Aorta (tissue), 5 donors: ENCODE results near the gene MACROH2A2. TPM values are rescaled to one million over a fixed set of nuclear protein-coding genes. Genes with fewer than 3 reads are reported as not detected.
"Not testable (repeated sequence)": the region's sequence is repeated elsewhere in the genome, so short reads cannot be mapped to it uniquely, and the experiment has no call there.

Experiments
- ATAC-seq: fragments of 200-7000 bp; cut with Tn5 transposase; one replicate; pipeline ENCODE4 v1.9.1; 2022; ENCODE audit warnings: moderate library complexity; ENCODE audit not compliant: low FRiP score
- DNase-seq, 2 donors: peaks; one replicate each; pipeline ENCODE4 v3.0.0-alpha.2; 2020
- H3K27ac ChIP-seq, 2 donors: one replicate each; pipeline ENCODE4 v1.5.1; 2013; ENCODE audit warnings: low read length in 2 of 2, mild to moderate bottlenecking in 2 of 2, moderate library complexity in 2 of 2, control low read depth in 1 of 2, inconsistent platforms in 1 of 2, low read depth in 1 of 2
- H3K27me3 ChIP-seq, 2 donors: one replicate each; pipeline ENCODE4 v1.6.1; 2013; ENCODE audit warnings: control low read depth in 1 of 2, low read length in 1 of 2, mild to moderate bottlenecking in 1 of 2, moderate library complexity in 1 of 2; ENCODE audit not compliant: insufficient read depth in 2 of 2, control insufficient read depth in 1 of 2
- H3K36me3 ChIP-seq, 2 donors: one replicate each; pipeline ENCODE4 v1.6.1; 2013; ENCODE audit warnings: control low read depth in 1 of 2, low read length in 1 of 2, mild to moderate bottlenecking in 1 of 2; ENCODE audit not compliant: insufficient read depth in 2 of 2, control insufficient read depth in 1 of 2
- H3K4me1 ChIP-seq, 2 donors: one replicate each; pipeline ENCODE4 v1.6.1; 2013; ENCODE audit warnings: low read length in 2 of 2, control low read depth in 1 of 2, mild to moderate bottlenecking in 1 of 2, moderate library complexity in 1 of 2; ENCODE audit not compliant: insufficient read depth in 2 of 2, control insufficient read depth in 1 of 2
- H3K4me3 ChIP-seq, 2 donors: one replicate each; pipeline ENCODE4 v1.5.1; 2013; ENCODE audit warnings: low read length in 2 of 2, control low read depth in 1 of 2, mild to moderate bottlenecking in 1 of 2
- H3K9me3 ChIP-seq: one replicate; pipeline ENCODE4 v1.6.1; 2013; ENCODE audit warnings: mild to moderate bottlenecking, low read length; ENCODE audit not compliant: control insufficient read depth
- WGBS, 2 donors: extraction: QIAGEN DNeasy Blood & Tissue Kit; methylation state at CpG; one replicate each; pipeline ENCODE4 v1.1.7; 2013; 5-methylcytosine and 5-hydroxymethylcytosine counted together
- intact Hi-C, 2 donors: fragments of 100-400 bp; cut with DNase I; formaldehyde crosslinking; loops; one replicate each; pipeline versions ENCODE4 v1.14.2 to v1.15.0; 2022
- polyA plus RNA-seq, 2 donors: library from polyadenylated mRNA; stranded (reverse); fragments of 200-250 nt; gene quantifications; one replicate each; pipeline ENCODE4 v1.2.3, GENCODE V29; 2013
- total RNA-seq, 2 donors: library from RNA; stranded (reverse); fragmentation: NEBNext Ultra II Directional; extraction: Animal tissue kit (Norgen Biotek cat#: 25700); gene quantifications; one replicate each; pipeline ENCODE4 v1.2.1, GENCODE V29; 2021
- donor health status: healthy with polysubstance abuse.
- donor health status: Bipolar disorder and iron deficiency.
- donor health status: DM: no; HTN: no; CAD: no.
- donor health status: DM: no; HTN: no; CAD: no.
- donor health status: DM: yes; HTN: yes; CAD: no.

The MACROH2A2 gene
- total and polyA plus RNA-seq, 4 donors: 2.1 to 5.3 (median 4.1) TPM

DNA sequence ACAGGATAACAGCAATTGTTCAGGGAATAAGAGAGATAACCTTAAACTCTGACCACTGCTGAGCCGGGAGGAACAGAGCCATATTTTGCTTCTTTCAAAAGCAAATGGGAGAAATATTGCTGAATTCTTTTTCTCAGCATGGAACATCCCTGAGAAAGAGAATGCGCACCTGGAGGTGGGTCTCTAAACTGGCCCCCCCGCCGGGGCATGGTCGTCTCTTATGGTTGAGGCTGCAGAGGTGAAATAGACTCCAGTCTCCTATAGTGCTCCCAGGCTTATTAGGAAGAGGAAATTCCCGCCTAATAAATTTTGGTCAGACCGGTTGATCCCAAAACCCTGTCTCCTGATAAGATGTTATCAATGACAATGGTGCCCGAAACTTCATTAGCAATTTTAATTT is 10.9 kb upstream of the MACROH2A2 start:
- ATAC-seq, H3K4me1 ChIP-seq: not testable (repeated sequence)
- 48 to 59% methylated on average over 8 of the region's 8 CpGs for WGBS, 2 donors

DNA sequence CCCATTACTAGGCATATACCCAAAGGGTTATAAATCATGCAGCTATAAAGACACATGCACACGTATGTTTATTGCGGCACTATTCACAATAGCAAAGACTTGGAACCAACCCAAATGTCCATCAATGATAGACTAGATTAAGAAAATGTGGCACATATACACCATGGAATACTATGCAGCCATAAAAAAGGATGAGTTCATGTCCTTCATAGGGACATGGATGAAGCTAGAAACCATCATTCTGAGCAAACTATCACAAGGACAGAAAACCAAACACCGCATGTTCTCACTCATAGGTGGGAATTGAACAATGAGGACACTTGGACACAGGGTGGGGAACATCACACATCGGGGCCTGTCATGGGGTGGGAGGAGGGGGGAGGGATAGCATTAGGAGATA is 5.6 kb upstream of the MACROH2A2 start:
- intact Hi-C loops, H3K27me3 ChIP-seq, ATAC-seq, H3K4me3 ChIP-seq, H3K27ac ChIP-seq, H3K4me1 ChIP-seq, DNase-seq, H3K9me3 ChIP-seq, H3K36me3 ChIP-seq: not testable (repeated sequence)
- 95 to 96% methylated on average over 4 of the region's 4 CpGs for WGBS, 2 donors

More for the DNA sequence above, 10.9 kb upstream of the MACROH2A2 start:
- H3K4me3 ChIP-seq, H3K27me3 ChIP-seq, H3K36me3 ChIP-seq, intact Hi-C loops, H3K27ac ChIP-seq, DNase-seq, H3K9me3 ChIP-seq: not testable (repeated sequence)

DNA sequence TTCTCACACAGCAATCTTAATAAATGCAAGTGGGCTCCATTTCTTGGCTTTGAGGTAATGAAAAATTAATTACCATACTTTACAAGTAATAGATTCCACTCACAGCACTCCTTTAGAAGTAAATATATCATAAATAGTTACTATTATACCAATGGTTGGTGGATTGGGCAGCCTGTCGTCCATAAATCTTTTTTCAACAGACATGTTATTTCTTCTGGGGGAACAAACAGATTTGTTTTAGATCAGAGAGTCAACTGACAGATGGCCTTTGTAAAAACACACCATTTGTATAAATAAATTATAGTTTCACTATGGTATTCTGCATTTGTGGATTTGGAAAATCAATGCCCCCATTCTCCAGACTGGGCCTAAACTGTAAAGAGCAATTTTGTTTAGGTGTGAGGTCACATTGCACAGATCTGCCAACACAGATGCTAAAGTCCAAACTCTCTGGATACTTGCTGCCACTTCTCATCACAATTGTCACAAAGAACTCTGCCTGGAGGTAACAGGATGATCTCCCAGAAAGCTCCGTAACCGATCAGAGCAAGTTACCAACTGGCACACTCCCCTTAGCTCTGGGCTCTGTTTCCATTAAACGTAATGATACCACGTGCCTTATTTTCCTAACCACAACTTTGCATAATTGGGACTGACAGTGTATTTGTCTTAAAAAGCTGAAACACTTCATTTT is 4.5 kb upstream of the MACROH2A2 start:
- H3K27ac ChIP-seq: no peak overlapping the region
- no peaks in the 10 kb centered on the region for H3K9me3 ChIP-seq
- H3K36me3 ChIP-seq: no peaks in the 10 kb centered on the region
- ATAC-seq (no peak), DNase-seq (no peak)
- intact Hi-C loops: no loop called here
- H3K4me3 ChIP-seq: no peak overlapping the region
- WGBS, 2 donors: 88 to 92% methylated on average over 5 of the region's 5 CpGs
- no peaks in the 10 kb centered on the region for H3K27me3 ChIP-seq
- no peaks in the 10 kb centered on the region for H3K4me1 ChIP-seq

DNA sequence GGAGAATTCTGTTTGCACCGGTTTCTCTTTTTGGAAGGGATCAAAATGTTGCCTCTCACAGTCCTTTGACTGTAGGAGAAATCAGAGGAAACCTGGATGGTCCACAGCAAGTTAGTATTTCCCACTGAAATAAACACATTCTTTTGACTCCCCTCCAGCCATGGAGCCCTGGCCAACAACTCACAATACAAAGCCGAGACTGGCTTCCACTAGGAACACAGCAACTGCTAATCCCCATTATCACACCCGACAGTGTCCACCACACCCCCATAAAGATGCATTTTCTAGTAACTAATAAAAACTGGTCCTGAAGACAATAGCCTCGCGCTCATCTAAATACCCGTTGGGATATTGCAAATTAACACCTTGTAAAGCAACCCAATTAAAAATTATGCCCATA is 798 bp upstream of the MACROH2A2 start:
- intact Hi-C loops: no loop called here
- Histone ChIP-seq H3K4me1 (no peaks in the 10 kb centered on the region), H3K4me3 (no peak overlapping the region), H3K27me3 (no peaks in the 10 kb centered on the region), H3K9me3 (no peaks in the 10 kb centered on the region), H3K27ac (no peak overlapping the region), H3K36me3 (no peaks in the 10 kb centered on the region)
- DNase-seq (no peak), ATAC-seq (no peak)
- WGBS, 2 donors: 44 to 47% methylated on average over 6 of the region's 6 CpGs

DNA sequence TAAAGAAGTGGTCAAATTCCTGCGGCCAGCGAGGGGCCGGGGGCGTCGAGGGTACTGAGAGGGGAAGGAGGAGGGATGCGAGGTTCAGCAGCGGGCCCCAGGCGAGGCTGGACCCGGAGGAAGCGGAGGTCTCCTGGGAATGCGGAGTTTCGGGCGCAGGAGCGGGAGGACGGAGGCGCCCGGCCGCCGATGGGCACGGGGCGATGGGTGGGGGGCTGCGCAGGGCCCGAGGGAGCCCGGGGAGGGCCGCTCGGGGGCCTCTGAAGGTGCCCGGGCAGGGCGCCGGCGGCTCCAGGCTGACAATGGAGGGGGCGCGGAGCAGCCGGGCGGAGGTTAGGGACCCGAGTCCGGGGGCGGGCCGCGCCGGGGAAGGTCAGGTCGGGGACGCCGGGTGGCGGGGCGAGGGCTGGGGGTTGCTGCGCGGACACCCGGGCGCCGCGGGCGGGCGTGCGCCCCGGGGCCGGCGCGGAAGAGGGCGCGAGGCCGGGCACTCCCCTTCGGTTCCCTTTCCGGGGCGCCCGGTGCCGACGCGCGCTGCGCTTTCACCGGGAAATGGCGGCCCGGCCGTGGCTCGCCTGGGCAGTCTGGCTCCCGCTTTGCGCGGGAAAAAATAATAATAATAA is 683 bp downstream of the MACROH2A2 start:
- peak in 1 of 2 donors; percentile 80 for DNase-seq
- no peaks in the 10 kb centered on the region for H3K9me3 ChIP-seq
- no peaks in the 10 kb centered on the region for H3K27me3 ChIP-seq
- ATAC-seq: peak; percentile 21
- H3K4me3 ChIP-seq: peak overlapping the region; percentile 62 to 86
- intact Hi-C loops: no loop called here
- H3K36me3 ChIP-seq: no peaks in the 10 kb centered on the region
- no peaks in the 10 kb centered on the region for H3K4me1 ChIP-seq
- 0 to 1% methylated on average over 30 to 78 of the region's 78 CpGs for WGBS, 2 donors
- H3K27ac ChIP-seq: no peak overlapping the region

DNA sequence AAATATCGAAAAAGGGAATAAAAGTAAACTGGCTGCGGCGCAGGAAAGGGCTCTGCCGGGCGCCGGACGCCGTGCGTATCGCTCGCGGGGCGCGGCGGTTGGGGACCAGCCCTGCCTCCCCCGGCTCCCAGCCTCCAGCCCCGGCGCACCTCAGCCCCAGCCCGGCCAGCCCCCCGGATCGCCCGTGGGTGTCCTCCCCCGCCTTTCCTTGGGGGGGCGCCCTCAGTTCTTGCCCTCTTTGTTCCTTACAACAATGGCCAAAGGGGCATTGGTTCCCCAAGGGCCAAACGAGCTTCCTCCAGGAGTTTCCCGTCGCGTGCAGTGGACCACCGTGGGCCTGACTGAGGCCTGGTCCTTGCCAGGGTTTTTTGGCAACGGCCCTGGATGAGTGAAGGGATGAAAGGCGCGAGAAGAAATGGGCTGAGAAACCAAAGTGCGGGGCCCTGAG is 1.2 kb downstream of the MACROH2A2 start:
- 5% methylated on average over 32 to 33 of the region's 33 CpGs for WGBS, 2 donors
- H3K4me1 ChIP-seq: no peaks in the 10 kb centered on the region
- no peak overlapping the region for H3K27ac ChIP-seq
- DNase-seq (peak; percentile 50 to 79), ATAC-seq (peak; percentile 28)
- no peaks in the 10 kb centered on the region for H3K36me3 ChIP-seq
- no peaks in the 10 kb centered on the region for H3K27me3 ChIP-seq
- H3K4me3 ChIP-seq: peak overlapping the region; percentile 62 to 86
- H3K9me3 ChIP-seq: no peaks in the 10 kb centered on the region
- intact Hi-C loops: no loop called here

DNA sequence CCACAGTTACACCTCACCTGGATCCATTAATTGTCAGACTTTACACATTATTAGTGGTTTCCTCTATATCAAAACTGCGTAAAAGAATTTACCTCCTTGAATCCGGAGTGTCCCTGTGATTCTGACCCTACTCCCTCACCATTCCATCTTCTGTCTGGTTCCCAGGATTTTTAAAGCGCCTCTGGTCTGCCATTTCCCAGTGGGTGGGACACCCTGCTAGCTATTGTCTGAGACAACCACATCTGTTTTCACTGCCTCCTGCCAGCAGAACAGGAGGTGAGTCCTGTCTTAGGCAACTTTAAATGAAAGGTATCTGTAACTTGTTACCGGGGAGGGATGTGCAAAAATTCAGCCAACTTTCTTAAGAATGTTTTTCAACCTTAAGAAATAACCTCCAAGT is 2.3 kb downstream of the MACROH2A2 start:
- H3K27ac ChIP-seq: no peak overlapping the region
- DNase-seq (no peak), ATAC-seq (no peak)
- H3K36me3 ChIP-seq: no peaks in the 10 kb centered on the region
- H3K4me3 ChIP-seq: no peak overlapping the region
- H3K4me1 ChIP-seq: no peaks in the 10 kb centered on the region
- H3K27me3 ChIP-seq: no peaks in the 10 kb centered on the region
- intact Hi-C loops: no loop called here
- WGBS, 2 donors: 86 to 87% methylated on average over 4 of the region's 4 CpGs
- H3K9me3 ChIP-seq: no peaks in the 10 kb centered on the region

DNA sequence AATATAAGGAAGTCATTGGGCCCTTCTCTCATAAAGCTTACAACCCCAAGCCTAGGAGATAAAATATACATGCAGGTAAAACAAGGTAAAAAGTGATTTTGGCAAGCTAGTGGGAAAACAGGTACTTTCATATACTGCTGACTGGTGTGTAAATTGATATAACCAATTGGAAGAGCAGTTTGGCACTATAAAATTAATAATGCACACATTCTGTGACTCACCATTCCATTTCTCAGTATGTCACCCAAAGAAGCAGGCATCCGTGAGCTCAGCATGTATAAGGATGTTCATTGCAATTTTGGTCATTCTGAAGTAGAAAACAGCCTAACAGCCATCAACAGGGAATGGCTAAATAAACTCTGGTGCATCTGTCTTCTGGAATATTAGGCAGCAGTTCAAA is 2.9 kb downstream of the MACROH2A2 start:
- Histone ChIP-seq H3K36me3 (no peaks in the 10 kb centered on the region), H3K4me1 (no peaks in the 10 kb centered on the region), H3K4me3 (no peak overlapping the region), H3K27me3 (no peaks in the 10 kb centered on the region), H3K27ac (no peak overlapping the region), H3K9me3 (no peaks in the 10 kb centered on the region)
- DNase-seq: no peak
- ATAC-seq: no peak
- WGBS, 2 donors: 88 to 94% methylated on average over 1 of the region's 1 CpG
- intact Hi-C loops: no loop called here

DNA sequence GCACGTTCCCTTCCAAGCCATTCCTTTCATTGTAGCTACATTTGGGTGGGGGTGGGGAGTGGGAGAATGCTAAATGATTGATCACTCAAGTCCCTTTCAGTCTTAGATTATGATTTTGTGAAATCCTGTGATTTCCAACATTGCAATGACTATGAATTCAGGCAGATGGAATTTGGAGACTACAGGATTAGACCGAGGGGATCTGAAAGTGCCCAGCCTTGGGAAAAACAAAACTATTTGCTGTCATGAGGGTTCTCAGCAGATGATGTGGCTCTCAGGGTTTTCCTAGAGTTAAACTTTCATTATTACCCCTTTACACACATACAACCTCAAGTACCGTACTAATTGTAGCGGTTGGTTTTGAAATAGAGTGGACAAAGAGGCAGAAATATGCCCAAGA is 4.7 kb downstream of the MACROH2A2 start:
- Histone ChIP-seq H3K36me3 (no peaks in the 10 kb centered on the region), H3K9me3 (no peaks in the 10 kb centered on the region), H3K27ac (no peak overlapping the region), H3K27me3 (no peaks in the 10 kb centered on the region), H3K4me3 (no peak overlapping the region), H3K4me1 (no peaks in the 10 kb centered on the region)
- intact Hi-C loops: no loop called here
- no peak for ATAC-seq
- 89 to 94% methylated on average over 4 of the region's 4 CpGs for WGBS, 2 donors
- DNase-seq: no peak
